HL-60 (cell line): ENCODE measurements around the gene SPATS2L.

Experiments used
- POLR2AphosphoS5 ChIP-seq: IDR thresholded peaks from 2 replicates; pipeline ENCODE4 v1.6.1; 2012; ENCODE audit warnings: low read depth
- TF ChIP-seq, protein P1 (sequence below): IDR thresholded peaks from one replicate; pipeline ENCODE4 v1.5.1; 2011; ENCODE audit warnings: low read length, control low read depth, inconsistent platforms; ENCODE audit not compliant: insufficient read depth
- TF ChIP-seq, protein P2 (sequence below): IDR thresholded peaks from 2 replicates; pipeline ENCODE4 v1.6.1; 2012; ENCODE audit warnings: low read depth; ENCODE audit not compliant: insufficient replicate concordance

DNA sequence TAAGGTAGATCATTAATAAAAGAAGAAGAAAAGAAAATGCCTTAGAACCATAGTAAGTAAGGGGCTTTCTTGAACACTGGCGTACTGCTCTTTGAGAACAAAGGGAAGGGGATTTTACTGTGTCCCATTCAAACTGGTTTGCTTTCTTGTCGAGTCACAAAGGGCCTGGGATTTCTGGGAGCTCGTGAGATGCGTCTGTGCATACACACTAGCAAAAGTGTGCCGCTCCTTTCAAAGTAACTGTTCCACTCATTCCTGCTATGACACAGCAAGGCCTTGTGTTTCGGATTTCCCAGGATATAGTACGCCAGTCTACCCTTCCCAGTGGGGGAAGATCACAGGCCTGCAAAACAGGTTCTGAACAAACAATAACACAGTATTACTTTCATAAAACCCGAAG lies 110.4 kb downstream of the SPATS2L start:
- TF ChIP-seq, protein P1, sequence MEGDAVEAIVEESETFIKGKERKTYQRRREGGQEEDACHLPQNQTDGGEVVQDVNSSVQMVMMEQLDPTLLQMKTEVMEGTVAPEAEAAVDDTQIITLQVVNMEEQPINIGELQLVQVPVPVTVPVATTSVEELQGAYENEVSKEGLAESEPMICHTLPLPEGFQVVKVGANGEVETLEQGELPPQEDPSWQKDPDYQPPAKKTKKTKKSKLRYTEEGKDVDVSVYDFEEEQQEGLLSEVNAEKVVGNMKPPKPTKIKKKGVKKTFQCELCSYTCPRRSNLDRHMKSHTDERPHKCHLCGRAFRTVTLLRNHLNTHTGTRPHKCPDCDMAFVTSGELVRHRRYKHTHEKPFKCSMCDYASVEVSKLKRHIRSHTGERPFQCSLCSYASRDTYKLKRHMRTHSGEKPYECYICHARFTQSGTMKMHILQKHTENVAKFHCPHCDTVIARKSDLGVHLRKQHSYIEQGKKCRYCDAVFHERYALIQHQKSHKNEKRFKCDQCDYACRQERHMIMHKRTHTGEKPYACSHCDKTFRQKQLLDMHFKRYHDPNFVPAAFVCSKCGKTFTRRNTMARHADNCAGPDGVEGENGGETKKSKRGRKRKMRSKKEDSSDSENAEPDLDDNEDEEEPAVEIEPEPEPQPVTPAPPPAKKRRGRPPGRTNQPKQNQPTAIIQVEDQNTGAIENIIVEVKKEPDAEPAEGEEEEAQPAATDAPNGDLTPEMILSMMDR: no peak
- TF ChIP-seq, protein P2, sequence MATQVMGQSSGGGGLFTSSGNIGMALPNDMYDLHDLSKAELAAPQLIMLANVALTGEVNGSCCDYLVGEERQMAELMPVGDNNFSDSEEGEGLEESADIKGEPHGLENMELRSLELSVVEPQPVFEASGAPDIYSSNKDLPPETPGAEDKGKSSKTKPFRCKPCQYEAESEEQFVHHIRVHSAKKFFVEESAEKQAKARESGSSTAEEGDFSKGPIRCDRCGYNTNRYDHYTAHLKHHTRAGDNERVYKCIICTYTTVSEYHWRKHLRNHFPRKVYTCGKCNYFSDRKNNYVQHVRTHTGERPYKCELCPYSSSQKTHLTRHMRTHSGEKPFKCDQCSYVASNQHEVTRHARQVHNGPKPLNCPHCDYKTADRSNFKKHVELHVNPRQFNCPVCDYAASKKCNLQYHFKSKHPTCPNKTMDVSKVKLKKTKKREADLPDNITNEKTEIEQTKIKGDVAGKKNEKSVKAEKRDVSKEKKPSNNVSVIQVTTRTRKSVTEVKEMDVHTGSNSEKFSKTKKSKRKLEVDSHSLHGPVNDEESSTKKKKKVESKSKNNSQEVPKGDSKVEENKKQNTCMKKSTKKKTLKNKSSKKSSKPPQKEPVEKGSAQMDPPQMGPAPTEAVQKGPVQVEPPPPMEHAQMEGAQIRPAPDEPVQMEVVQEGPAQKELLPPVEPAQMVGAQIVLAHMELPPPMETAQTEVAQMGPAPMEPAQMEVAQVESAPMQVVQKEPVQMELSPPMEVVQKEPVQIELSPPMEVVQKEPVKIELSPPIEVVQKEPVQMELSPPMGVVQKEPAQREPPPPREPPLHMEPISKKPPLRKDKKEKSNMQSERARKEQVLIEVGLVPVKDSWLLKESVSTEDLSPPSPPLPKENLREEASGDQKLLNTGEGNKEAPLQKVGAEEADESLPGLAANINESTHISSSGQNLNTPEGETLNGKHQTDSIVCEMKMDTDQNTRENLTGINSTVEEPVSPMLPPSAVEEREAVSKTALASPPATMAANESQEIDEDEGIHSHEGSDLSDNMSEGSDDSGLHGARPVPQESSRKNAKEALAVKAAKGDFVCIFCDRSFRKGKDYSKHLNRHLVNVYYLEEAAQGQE: no peak
- TF ChIP-seq POLR2AphosphoS5: no peak
